Measurements from ENCODE around the gene BSN. TPM values are rescaled to one million over a fixed set of nuclear protein-coding genes. Genes with fewer than 3 reads are reported as not detected.

Gene BSN
- total RNA-seq, 1 donor from 2014 or later: 0.92 TPM

DNA sequence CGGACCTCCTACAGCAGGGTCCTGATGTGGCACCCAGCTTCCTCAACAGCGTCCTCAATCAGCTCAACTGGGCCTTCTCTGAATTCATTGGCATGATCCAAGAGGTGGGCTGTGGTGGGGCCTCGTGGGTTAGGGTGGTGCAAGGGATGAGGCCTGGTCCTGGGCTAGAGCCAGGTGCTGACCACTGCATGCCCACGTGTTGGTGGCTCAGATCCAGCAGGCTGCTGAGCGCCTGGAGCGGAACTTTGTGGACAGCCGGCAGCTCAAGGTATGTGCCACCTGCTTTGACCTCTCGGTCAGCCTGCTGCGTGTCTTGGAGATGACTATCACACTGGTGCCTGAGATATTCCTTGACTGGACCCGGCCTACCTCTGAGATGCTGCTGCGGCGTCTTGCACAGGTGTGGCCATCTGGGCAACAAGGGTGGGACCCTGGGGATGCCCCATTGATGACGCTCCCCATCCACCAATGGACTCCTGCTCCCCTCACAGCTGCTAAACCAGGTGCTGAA lies 161.4 kb downstream of the BSN start:
- H3K27me3 ChIP-seq (ENCODE audit: control insufficient read depth, insufficient read depth, low read length): peaks cover 11% of the 10 kb centered on the region
- TF ChIP-seq, protein P1, sequence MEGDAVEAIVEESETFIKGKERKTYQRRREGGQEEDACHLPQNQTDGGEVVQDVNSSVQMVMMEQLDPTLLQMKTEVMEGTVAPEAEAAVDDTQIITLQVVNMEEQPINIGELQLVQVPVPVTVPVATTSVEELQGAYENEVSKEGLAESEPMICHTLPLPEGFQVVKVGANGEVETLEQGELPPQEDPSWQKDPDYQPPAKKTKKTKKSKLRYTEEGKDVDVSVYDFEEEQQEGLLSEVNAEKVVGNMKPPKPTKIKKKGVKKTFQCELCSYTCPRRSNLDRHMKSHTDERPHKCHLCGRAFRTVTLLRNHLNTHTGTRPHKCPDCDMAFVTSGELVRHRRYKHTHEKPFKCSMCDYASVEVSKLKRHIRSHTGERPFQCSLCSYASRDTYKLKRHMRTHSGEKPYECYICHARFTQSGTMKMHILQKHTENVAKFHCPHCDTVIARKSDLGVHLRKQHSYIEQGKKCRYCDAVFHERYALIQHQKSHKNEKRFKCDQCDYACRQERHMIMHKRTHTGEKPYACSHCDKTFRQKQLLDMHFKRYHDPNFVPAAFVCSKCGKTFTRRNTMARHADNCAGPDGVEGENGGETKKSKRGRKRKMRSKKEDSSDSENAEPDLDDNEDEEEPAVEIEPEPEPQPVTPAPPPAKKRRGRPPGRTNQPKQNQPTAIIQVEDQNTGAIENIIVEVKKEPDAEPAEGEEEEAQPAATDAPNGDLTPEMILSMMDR (IDR thresholded peaks at IDR 0.05; ENCODE audit: insufficient read depth, low read length, poor library complexity, severe bottlenecking): no peak
- H3K4me3 ChIP-seq (ENCODE audit: low read depth, low read length): no peak overlapping the region
- no peak for DNase-seq (ENCODE audit: low read depth)
- H3K36me3 ChIP-seq (ENCODE audit: control insufficient read depth, insufficient read depth, low read length): no peaks in the 10 kb centered on the region

DNA sequence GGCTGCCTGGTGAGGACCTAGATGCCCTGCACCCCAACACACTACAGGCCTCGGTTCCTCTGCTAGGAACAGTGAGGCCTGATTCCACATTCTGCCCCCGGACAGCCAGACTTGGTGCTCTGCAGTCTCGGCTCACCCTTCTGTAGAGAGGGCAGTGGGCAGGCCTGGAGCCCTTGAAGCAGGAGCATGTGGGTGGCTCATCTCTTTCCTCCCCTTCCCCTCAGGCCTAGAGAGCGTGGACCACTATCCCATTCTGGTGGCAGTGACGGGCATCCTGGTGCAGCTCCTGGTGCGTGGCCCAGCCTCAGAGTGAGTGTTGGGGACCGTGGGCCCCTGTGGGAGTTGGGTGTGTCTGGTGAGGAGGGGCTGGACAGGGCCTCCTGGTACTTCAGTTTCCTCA lies 161.9 kb downstream of the BSN start:
- Histone ChIP-seq H3K27me3 (ENCODE audit: control insufficient read depth, insufficient read depth, low read length) (peaks cover 11% of the 10 kb centered on the region), H3K4me3 (ENCODE audit: low read depth, low read length) (no peak overlapping the region), H3K36me3 (ENCODE audit: control insufficient read depth, insufficient read depth, low read length) (no peaks in the 10 kb centered on the region)
- TF ChIP-seq, protein P1 (IDR thresholded peaks at IDR 0.05; ENCODE audit: insufficient read depth, low read length, poor library complexity, severe bottlenecking): no peak
- DNase-seq (ENCODE audit: low read depth): no peak

DNA sequence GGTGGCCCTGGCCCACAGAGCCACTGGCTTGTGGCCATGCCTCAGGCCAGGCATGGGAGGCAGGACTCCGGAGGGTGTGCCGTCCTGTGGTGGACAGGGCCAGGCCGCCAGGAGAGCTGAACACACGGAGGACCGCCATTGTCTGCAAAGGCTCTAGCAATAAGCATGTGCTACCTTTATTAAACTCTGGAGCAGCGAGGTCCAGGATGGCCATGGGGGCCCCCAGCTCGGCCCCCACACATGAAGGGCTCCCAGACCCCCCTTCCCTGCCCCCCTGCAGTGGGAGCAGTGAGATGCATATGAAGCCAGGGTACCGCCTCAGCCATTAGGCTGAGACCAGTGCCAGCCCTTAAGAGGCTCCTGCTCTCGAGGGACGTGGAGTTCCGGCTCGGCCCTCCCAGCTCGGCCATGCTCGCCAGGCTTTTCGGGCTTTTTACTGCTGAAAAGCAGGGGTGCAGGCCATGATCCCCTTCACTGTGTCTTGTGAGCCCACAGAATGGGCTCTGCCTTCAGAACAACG lies 162.5 kb downstream of the BSN start:
- Histone ChIP-seq H3K36me3 (ENCODE audit: control insufficient read depth, insufficient read depth, low read length) (no peaks in the 10 kb centered on the region), H3K27me3 (ENCODE audit: control insufficient read depth, insufficient read depth, low read length) (peaks cover 11% of the 10 kb centered on the region), H3K4me3 (ENCODE audit: low read depth, low read length) (no peak overlapping the region)
- TF ChIP-seq, protein P1 (IDR thresholded peaks at IDR 0.05; ENCODE audit: insufficient read depth, low read length, poor library complexity, severe bottlenecking): no peak
- no peak for DNase-seq (ENCODE audit: low read depth)

DNA sequence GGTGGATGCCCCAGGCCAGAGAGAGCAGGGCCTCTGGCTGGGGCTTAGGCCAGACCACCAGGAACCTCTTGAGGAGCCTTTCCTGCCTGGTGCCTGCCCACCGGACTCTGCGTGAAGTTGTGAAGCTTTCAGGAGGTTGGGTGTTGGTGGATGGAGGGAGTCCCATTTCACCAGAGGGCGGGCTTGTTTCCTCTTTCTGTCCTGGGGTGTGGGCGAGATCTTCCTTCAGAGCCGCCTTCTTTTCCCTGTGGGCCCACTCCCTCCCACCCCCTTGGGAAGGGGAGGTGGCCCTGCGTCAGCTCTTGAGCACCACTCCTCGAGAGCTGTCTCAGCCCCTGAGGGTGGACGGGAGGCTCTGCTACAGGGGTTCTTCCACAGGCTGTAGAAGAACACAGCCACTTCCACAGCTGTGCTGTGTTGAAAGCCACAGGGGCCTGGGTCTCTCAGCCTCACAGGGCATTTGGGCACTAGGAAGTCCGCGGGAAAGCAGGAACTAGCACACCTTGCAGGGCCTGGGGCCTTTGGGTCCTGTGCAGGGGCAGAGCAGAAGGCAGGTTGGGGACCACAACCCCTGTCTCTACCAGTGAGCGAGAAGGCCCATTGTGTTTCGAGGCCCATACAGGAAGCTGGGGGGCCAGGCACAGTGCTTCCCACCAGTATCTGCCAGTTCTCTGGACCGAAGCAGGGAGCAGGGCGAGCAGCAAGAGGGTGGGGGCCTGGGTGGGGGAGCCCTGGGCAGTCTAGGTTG lies 163.1 kb downstream of the BSN start:
- H3K27me3 ChIP-seq (ENCODE audit: control insufficient read depth, insufficient read depth, low read length): peaks cover 11% of the 10 kb centered on the region
- TF ChIP-seq, protein P1 (IDR thresholded peaks at IDR 0.05; ENCODE audit: insufficient read depth, low read length, poor library complexity, severe bottlenecking): no peak

DNA sequence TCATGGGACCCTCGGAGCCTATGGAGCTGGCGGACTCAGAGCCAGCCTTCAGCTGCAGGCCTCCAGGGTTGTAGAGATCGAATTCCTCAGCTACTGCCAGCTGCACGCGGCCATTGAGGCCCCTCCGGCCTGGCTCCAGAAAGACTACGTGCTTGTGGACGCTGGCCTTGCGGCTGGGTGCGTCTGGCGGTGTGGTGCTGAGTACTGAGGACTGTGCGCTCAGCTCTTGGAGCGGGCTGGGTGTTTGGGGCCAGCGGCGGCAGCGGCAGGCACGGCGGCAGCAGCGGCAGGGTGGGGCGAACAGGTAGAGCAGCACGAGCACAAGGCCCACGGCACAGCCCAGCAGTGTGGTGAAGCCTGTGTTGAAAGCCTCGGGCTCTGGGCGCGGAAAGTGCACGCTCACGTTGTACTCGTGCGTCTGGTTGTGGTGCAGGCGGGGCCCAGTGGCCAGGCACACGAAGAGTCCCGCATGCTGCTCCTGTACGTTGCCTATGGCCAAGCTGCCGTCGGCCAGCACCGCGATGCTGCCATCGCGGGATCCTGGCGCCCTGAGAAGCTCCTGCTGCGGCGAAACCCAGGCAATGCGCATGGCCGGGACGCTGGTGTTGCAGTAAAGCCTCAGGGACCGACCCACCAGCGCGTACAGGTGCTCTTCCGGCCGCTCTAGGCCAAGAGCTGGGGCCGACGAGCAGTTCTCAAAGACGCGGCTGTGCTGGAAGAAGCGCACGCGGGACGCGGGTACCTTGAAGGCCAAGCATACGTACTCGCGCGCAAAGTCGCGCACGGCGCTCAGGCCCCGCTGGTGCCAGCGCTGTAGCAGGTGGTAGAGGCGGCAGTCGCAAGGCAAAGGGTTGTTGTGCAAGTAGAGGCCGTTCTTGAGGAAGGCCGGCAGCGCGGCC lies 163.9 kb downstream of the BSN start:
- Histone ChIP-seq H3K4me3 (ENCODE audit: low read depth, low read length) (no peak overlapping the region), H3K27me3 (ENCODE audit: control insufficient read depth, insufficient read depth, low read length) (peaks cover 11% of the 10 kb centered on the region), H3K36me3 (ENCODE audit: control insufficient read depth, insufficient read depth, low read length) (peaks cover 1% of the 10 kb centered on the region)
- TF ChIP-seq, protein P1 (IDR thresholded peaks at IDR 0.05; ENCODE audit: insufficient read depth, low read length, poor library complexity, severe bottlenecking): no peak
- DNase-seq (ENCODE audit: low read depth): no peak

More for the DNA sequence above, 163.1 kb downstream of the BSN start:
- DNase-seq (ENCODE audit: low read depth): no peak
- no peak overlapping the region for H3K4me3 ChIP-seq (ENCODE audit: low read depth, low read length)
- no peaks in the 10 kb centered on the region for H3K36me3 ChIP-seq (ENCODE audit: control insufficient read depth, insufficient read depth, low read length)

Measured in kidney epithelial cell (primary cell).